Mesendoderm (in vitro differentiated cells): ENCODE data around the gene OR52M1.
"Not testable (repeated sequence)": the region's sequence is repeated elsewhere in the genome, so short reads cannot be mapped to it uniquely, and the experiment has no call there.

Experiments used
- DNase-seq: peaks from one replicate; pipeline ENCODE4 v3.0.0; 2013
- H2AK5ac ChIP-seq: 2 replicates; pipeline ENCODE4 v1.6.1; 2013; ENCODE audit warnings: low read length, inconsistent platforms
- H2BK120ac ChIP-seq: 2 replicates; pipeline ENCODE4 v1.6.1; 2013; ENCODE audit warnings: low read depth, mild to moderate bottlenecking, low read length, moderate library complexity, mixed read lengths
- H2BK15ac ChIP-seq: replicated peaks from 2 replicates; pipeline ENCODE4 v1.6.1; 2013; ENCODE audit warnings: low read depth, mild to moderate bottlenecking, moderate library complexity
- H2BK5ac ChIP-seq: 2 replicates; pipeline ENCODE4 v1.6.1; 2013; ENCODE audit warnings: low read length, inconsistent platforms
- H3K18ac ChIP-seq: 2 replicates; pipeline ENCODE4 v1.6.1; 2013; ENCODE audit warnings: mild to moderate bottlenecking, low read length, mixed read lengths
- H3K23ac ChIP-seq: one replicate; pipeline ENCODE4 v1.6.1; 2013; ENCODE audit warnings: low read length
- H3K27ac ChIP-seq: 2 replicates; pipeline ENCODE4 v1.5.1; 2013; ENCODE audit warnings: low read depth, mild to moderate bottlenecking, inconsistent platforms, low read length, moderate library complexity
- H3K27me3 ChIP-seq: 2 replicates; pipeline ENCODE4 v1.6.1; 2013; ENCODE audit warnings: low read length, control low read depth, mild to moderate bottlenecking, inconsistent platforms; ENCODE audit not compliant: insufficient read depth, poor library complexity
- H3K36me3 ChIP-seq: 2 replicates; pipeline ENCODE4 v1.6.1; 2013; ENCODE audit warnings: low read length, inconsistent platforms; ENCODE audit not compliant: control insufficient read depth, insufficient read depth
- H3K4ac ChIP-seq: one replicate; pipeline ENCODE4 v1.6.1; 2013; ENCODE audit warnings: low read depth, mild to moderate bottlenecking, low read length, moderate library complexity
- H3K4me1 ChIP-seq: 2 replicates; pipeline ENCODE4 v1.6.1; 2013; ENCODE audit warnings: low read depth, low read length, inconsistent platforms; ENCODE audit not compliant: control insufficient read depth
- H3K4me2 ChIP-seq: 2 replicates; pipeline ENCODE4 v1.6.1; 2013; ENCODE audit warnings: low read length
- H3K4me3 ChIP-seq: 2 replicates; pipeline ENCODE4 v1.5.1; 2013; ENCODE audit warnings: mild to moderate bottlenecking, low read length
- H3K56ac ChIP-seq: one replicate; pipeline ENCODE4 v1.6.1; 2013; ENCODE audit warnings: low read length
- H3K79me1 ChIP-seq: 2 replicates; pipeline ENCODE4 v1.6.1; 2013; ENCODE audit warnings: low read length, inconsistent platforms
- H3K79me2 ChIP-seq: 2 replicates; pipeline ENCODE4 v1.6.1; 2013; ENCODE audit warnings: mild to moderate bottlenecking, low read length; ENCODE audit not compliant: control insufficient read depth, insufficient read depth
- H3K9ac ChIP-seq: 2 replicates; pipeline ENCODE4 v1.6.1; 2013; ENCODE audit warnings: low read length, inconsistent platforms
- H4K5ac ChIP-seq: one replicate; pipeline ENCODE4 v1.6.1; 2013; ENCODE audit warnings: low read length
- H4K8ac ChIP-seq: one replicate; pipeline ENCODE4 v1.6.1; 2013; ENCODE audit warnings: low read depth, mild to moderate bottlenecking, control low read depth, low read length, moderate library complexity
- WGBS: extraction: QIAGEN DNeasy Blood & Tissue Kit; methylation state at CpG from one replicate; pipeline ENCODE4 v1.1.7; 2013; ENCODE audit warnings: low lambda C conversion rate, missing lambda C conversion rate; ENCODE audit not compliant: insufficient coverage; ENCODE audit errors: extremely low coverage; 5-methylcytosine and 5-hydroxymethylcytosine counted together

OR52M1 gene

GRCh38 chr11:4531686-4532085 is 13.3 kb upstream of the OR52M1 start:
- not testable (repeated sequence) for H4K8ac ChIP-seq, H3K27me3 ChIP-seq, H4K5ac ChIP-seq, H3K4me1 ChIP-seq, H3K18ac ChIP-seq, H2BK120ac ChIP-seq, H3K27ac ChIP-seq, H3K23ac ChIP-seq, H3K79me1 ChIP-seq, H2AK5ac ChIP-seq, H2BK15ac ChIP-seq, H3K56ac ChIP-seq, DNase-seq, H3K4me2 ChIP-seq, H3K9ac ChIP-seq, H3K4ac ChIP-seq, H3K36me3 ChIP-seq, H2BK5ac ChIP-seq, H3K4me3 ChIP-seq, H3K79me2 ChIP-seq
- no CpG with 5 or more reads among the region's 11 CpGs for WGBS

- Histone ChIP-seq H2BK120ac (no peak overlapping the region), H3K27ac (no peak overlapping the region), H3K4me2 (no peak overlapping the region), H3K79me2 (no peaks in the 10 kb centered on the region), H4K5ac (no peak overlapping the region), H2BK5ac (no peak overlapping the region), H3K36me3 (no peaks in the 10 kb centered on the region), H2BK15ac (no peak overlapping the region), H3K18ac (no peak overlapping the region), H3K4me3 (no peak overlapping the region), H3K79me1 (no peaks in the 10 kb centered on the region), H3K27me3 (no peaks in the 10 kb centered on the region), H3K23ac (no peak overlapping the region), H3K56ac (no peak overlapping the region), H4K8ac (no peak overlapping the region), H3K4me1 (no peaks in the 10 kb centered on the region), H3K4ac (no peak overlapping the region), H3K9ac (no peak overlapping the region), H2AK5ac (no peak overlapping the region)
- WGBS, result no CpG with 5 or more reads among the region's 3 CpGs
- DNase-seq, result peak; percentile 42
Measured at GRCh38 chr11:4539603-4540219, 5.3 kb upstream of the OR52M1 start.

- Histone ChIP-seq H2BK15ac (no peak overlapping the region), H3K23ac (no peak overlapping the region), H4K8ac (no peak overlapping the region), H3K56ac (no peak overlapping the region), H2BK5ac (no peak overlapping the region), H3K18ac (no peak overlapping the region), H3K4me2 (no peak overlapping the region), H3K36me3 (no peaks in the 10 kb centered on the region), H2BK120ac (no peak overlapping the region), H3K9ac (no peak overlapping the region), H3K4me3 (no peak overlapping the region), H3K4me1 (no peaks in the 10 kb centered on the region), H3K4ac (no peak overlapping the region), H3K79me2 (no peaks in the 10 kb centered on the region), H3K27me3 (no peaks in the 10 kb centered on the region), H3K27ac (no peak overlapping the region), H3K79me1 (no peaks in the 10 kb centered on the region), H4K5ac (no peak overlapping the region), H2AK5ac (no peak overlapping the region)
- no CpG with 5 or more reads among the region's 1 CpG for WGBS
- DNase-seq, result no peak
Measured at GRCh38 chr11:4541071-4541470, 3.9 kb upstream of the OR52M1 start.

- peak overlapping the region; percentile 18 for H3K18ac ChIP-seq
- no peak overlapping the region for H3K9ac ChIP-seq
- no peaks in the 10 kb centered on the region for H3K36me3 ChIP-seq
- H4K8ac ChIP-seq, result no peak overlapping the region
- no peaks in the 10 kb centered on the region for H3K27me3 ChIP-seq
- H2BK15ac ChIP-seq, result no peak overlapping the region
- DNase-seq, result no peak
- H3K4ac ChIP-seq, result no peak overlapping the region
- H2BK5ac ChIP-seq, result no peak overlapping the region
- H2BK120ac ChIP-seq, result no peak overlapping the region
- H3K27ac ChIP-seq, result no peak overlapping the region
- H3K79me1 ChIP-seq, result no peaks in the 10 kb centered on the region
- no peak overlapping the region for H2AK5ac ChIP-seq
- no peak overlapping the region for H3K23ac ChIP-seq
- H3K4me1 ChIP-seq, result no peaks in the 10 kb centered on the region
- no peak overlapping the region for H4K5ac ChIP-seq
- no peak overlapping the region for H3K4me3 ChIP-seq
- H3K4me2 ChIP-seq, result no peak overlapping the region
- no peak overlapping the region for H3K56ac ChIP-seq
- no peaks in the 10 kb centered on the region for H3K79me2 ChIP-seq
Measured at GRCh38 chr11:4543561-4543960, 1.4 kb upstream of the OR52M1 start.

GRCh38 chr11:4546878-4547277 is 1.9 kb downstream of the OR52M1 start:
- Histone ChIP-seq H3K4ac (no peak overlapping the region), H3K27ac (no peak overlapping the region), H3K56ac (no peak overlapping the region), H3K4me3 (no peak overlapping the region), H2BK120ac (no peak overlapping the region), H4K5ac (no peak overlapping the region), H3K27me3 (no peaks in the 10 kb centered on the region), H3K4me2 (no peak overlapping the region), H3K36me3 (no peaks in the 10 kb centered on the region), H3K18ac (no peak overlapping the region), H2BK15ac (no peak overlapping the region), H3K79me1 (no peaks in the 10 kb centered on the region), H3K4me1 (no peaks in the 10 kb centered on the region), H3K9ac (no peak overlapping the region), H2BK5ac (no peak overlapping the region), H3K79me2 (no peaks in the 10 kb centered on the region), H3K23ac (no peak overlapping the region), H2AK5ac (no peak overlapping the region), H4K8ac (no peak overlapping the region)
- WGBS, result no CpG with 5 or more reads among the region's 1 CpG
- DNase-seq, result no peak

GRCh38 chr11:4547416-4547815 is 2.4 kb downstream of the OR52M1 start:
- no peaks in the 10 kb centered on the region for H3K79me1 ChIP-seq
- H3K23ac ChIP-seq, result no peak overlapping the region
- H3K27me3 ChIP-seq, result no peaks in the 10 kb centered on the region
- H3K56ac ChIP-seq, result no peak overlapping the region
- DNase-seq, result no peak
- H2BK120ac ChIP-seq, result no peak overlapping the region
- no peak overlapping the region for H3K27ac ChIP-seq
- H4K8ac ChIP-seq, result no peak overlapping the region
- no peak overlapping the region for H2BK5ac ChIP-seq
- WGBS, result no CpG with 5 or more reads among the region's 4 CpGs
- H3K4me1 ChIP-seq, result no peaks in the 10 kb centered on the region
- no peak overlapping the region for H3K4ac ChIP-seq
- H3K9ac ChIP-seq, result no peak overlapping the region
- no peak overlapping the region for H3K18ac ChIP-seq
- H3K79me2 ChIP-seq, result no peaks in the 10 kb centered on the region
- no peak overlapping the region for H2AK5ac ChIP-seq
- no peak overlapping the region for H3K4me2 ChIP-seq
- no peak overlapping the region for H2BK15ac ChIP-seq
- H3K36me3 ChIP-seq, result no peaks in the 10 kb centered on the region
- H4K5ac ChIP-seq, result no peak overlapping the region
- H3K4me3 ChIP-seq, result no peak overlapping the region
